Prostate gland (tissue), 2 donors: ENCODE measurements around the gene TRAF3IP3. TPM values are rescaled to one million over a fixed set of nuclear protein-coding genes. Genes with fewer than 3 reads are reported as not detected.

Source experiments
- DNase-seq: peaks from one replicate; pipeline ENCODE4 v3.0.0-alpha.2; 2019; ENCODE audit warnings: low spot score
- H3K27ac ChIP-seq, 2 donors: fragments of 200-600 bp; sonication (generic); 2 replicates each; pipeline ENCODE4 v1.5.1; 2017 to 2019
- H3K27me3 ChIP-seq: fragments of 200-600 bp; sonication (generic); replicated peaks from 2 replicates; pipeline ENCODE4 v1.5.1; 2019; ENCODE audit not compliant: insufficient read depth
- H3K36me3 ChIP-seq, 2 donors: fragments of 200-600 bp; sonication (generic); 1 replicate in 1 of 2; 2 replicates in 1 of 2; pipeline versions ENCODE4 v1.5.1 to v1.8.1; 2017 to 2019
- H3K4me1 ChIP-seq: fragments of 200-600 bp; sonication (generic); replicated peaks from 2 replicates; pipeline ENCODE4 v1.5.1; 2019
- H3K4me3 ChIP-seq, 2 donors: fragments of 200-600 bp; sonication (generic); 2 replicates each; pipeline ENCODE4 v1.5.1; 2017 to 2019
- H3K9me3 ChIP-seq: fragments of 200-600 bp; sonication (generic); 2 replicates; pipeline ENCODE4 v1.5.1; 2017
- POLR2A ChIP-seq: fragments of 450-650 bp; IDR thresholded peaks from one replicate; pipeline ENCODE4 v1.6.1; 2016; ENCODE audit warnings: antibody characterized with exemption, mild to moderate bottlenecking
- POLR2AphosphoS5 ChIP-seq: sonication (generic); formaldehyde crosslinking; IDR thresholded peaks from one replicate; pipeline ENCODE4 v1.6.1; 2017; ENCODE audit warnings: antibody characterized with exemption
- WGBS: methylation state at CpG from one replicate; pipeline ENCODE4 v1.1.5; 2018; 5-methylcytosine and 5-hydroxymethylcytosine counted together
- intact Hi-C: fragments of 100-400 bp; cut with DNase I; formaldehyde crosslinking; loops from one replicate; pipeline ENCODE4 v1.14.2; 2022
- total RNA-seq, 2 donors: library from RNA; depleted of rRNA; stranded (reverse); fragments of >200 nt; gene quantifications; one replicate each; pipeline ENCODE4 v1.1.0, GENCODE V29; 2016
- TF ChIP-seq, protein P1 (sequence below), 4 experiments: fragments of 200-600 bp in 2 of 4; fragments of 450-650 bp in 2 of 4; sonication (generic) in 2 of 4; IDR thresholded peaks; 1 replicate in 3 of 4; 2 replicates in 1 of 4; pipeline ENCODE4 v1.5.1; 2016 to 2019; ENCODE audit warnings: antibody characterized with exemption in 4 of 4, mild to moderate bottlenecking in 2 of 4, moderate library complexity in 2 of 4

The TRAF3IP3 gene
- total RNA-seq, 2 donors from 2014 or later, result 0.73 to 1.6 TPM

DNA sequence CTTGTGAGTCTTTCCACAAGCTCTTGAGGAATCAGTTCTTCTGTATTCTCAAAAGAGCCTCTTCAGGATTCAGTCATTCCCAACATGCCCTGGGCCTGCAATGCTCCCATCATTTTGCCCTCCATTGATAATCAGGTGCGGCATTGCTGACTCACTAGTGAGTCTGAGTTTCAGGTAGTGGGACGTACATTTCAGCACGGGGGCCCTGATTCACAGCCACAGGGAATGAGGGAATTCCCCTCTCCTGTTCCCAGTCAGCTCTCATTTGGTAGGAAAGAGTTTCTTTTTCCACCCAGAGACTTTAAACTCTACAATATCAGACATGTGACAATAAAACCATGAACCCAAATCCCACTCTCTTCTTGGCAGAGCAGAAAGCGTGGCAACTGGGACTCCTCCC is 53.8 kb downstream of the TRAF3IP3 start:
- Histone ChIP-seq H3K4me1 (no peaks in the 10 kb centered on the region), H3K4me3 (no peak overlapping the region), H3K27me3 (no peaks in the 10 kb centered on the region), H3K36me3 (no peaks in the 10 kb centered on the region), H3K27ac (no peak overlapping the region), H3K9me3 (no peaks in the 10 kb centered on the region)
- intact Hi-C loops, result no loop called here
- DNase-seq, result no peak
- TF ChIP-seq POLR2A (no peak), POLR2AphosphoS5 (no peak)
- TF ChIP-seq, protein P1, sequence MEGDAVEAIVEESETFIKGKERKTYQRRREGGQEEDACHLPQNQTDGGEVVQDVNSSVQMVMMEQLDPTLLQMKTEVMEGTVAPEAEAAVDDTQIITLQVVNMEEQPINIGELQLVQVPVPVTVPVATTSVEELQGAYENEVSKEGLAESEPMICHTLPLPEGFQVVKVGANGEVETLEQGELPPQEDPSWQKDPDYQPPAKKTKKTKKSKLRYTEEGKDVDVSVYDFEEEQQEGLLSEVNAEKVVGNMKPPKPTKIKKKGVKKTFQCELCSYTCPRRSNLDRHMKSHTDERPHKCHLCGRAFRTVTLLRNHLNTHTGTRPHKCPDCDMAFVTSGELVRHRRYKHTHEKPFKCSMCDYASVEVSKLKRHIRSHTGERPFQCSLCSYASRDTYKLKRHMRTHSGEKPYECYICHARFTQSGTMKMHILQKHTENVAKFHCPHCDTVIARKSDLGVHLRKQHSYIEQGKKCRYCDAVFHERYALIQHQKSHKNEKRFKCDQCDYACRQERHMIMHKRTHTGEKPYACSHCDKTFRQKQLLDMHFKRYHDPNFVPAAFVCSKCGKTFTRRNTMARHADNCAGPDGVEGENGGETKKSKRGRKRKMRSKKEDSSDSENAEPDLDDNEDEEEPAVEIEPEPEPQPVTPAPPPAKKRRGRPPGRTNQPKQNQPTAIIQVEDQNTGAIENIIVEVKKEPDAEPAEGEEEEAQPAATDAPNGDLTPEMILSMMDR (IDR thresholded peaks at IDR 0.05), result no peak
- 82% methylated on average over 4 of the region's 4 CpGs for WGBS

- TF ChIP-seq POLR2A (no peak), POLR2AphosphoS5 (no peak)
- TF ChIP-seq, protein P1 (IDR thresholded peaks at IDR 0.05), result no peak
- no peaks in the 10 kb centered on the region for H3K4me1 ChIP-seq
- WGBS, result 92% methylated on average over 5 of the region's 5 CpGs
- no peaks in the 10 kb centered on the region for H3K9me3 ChIP-seq
- no peaks in the 10 kb centered on the region for H3K36me3 ChIP-seq
- H3K27ac ChIP-seq, result no peak overlapping the region
- no peak overlapping the region for H3K4me3 ChIP-seq
- no peaks in the 10 kb centered on the region for H3K27me3 ChIP-seq
- intact Hi-C loops, result no loop called here
- no peak for DNase-seq
These were observed 54.9 kb downstream of the TRAF3IP3 start for GRCh38 chr1:209810783-209811182.

- intact Hi-C loops, result no loop called here
- Histone ChIP-seq H3K27ac (no peak overlapping the region), H3K4me3 (no peak overlapping the region), H3K36me3 (no peaks in the 10 kb centered on the region), H3K27me3 (no peaks in the 10 kb centered on the region), H3K9me3 (no peaks in the 10 kb centered on the region), H3K4me1 (no peaks in the 10 kb centered on the region)
- TF ChIP-seq POLR2A, result no peak
- no peak for TF ChIP-seq POLR2AphosphoS5
- TF ChIP-seq, protein P1 (IDR thresholded peaks at IDR 0.05), result no peak
- WGBS, result 87% methylated on average over 4 of the region's 4 CpGs
- DNase-seq, result no peak
These were observed 58.0 kb downstream of the TRAF3IP3 start for GRCh38 chr1:209813902-209814301.

GRCh38 chr1:209815490-209815889 is 59.6 kb downstream of the TRAF3IP3 start:
- peak overlapping the region; percentile 72 to 76 for H3K27ac ChIP-seq
- H3K27me3 ChIP-seq, result no peaks in the 10 kb centered on the region
- intact Hi-C loops, result no loop called here
- H3K4me3 ChIP-seq, result no peak overlapping the region
- TF ChIP-seq POLR2AphosphoS5 (no peak), POLR2A (no peak)
- TF ChIP-seq, protein P1 (IDR thresholded peaks at IDR 0.05), result no peak
- no peaks in the 10 kb centered on the region for H3K4me1 ChIP-seq
- no peaks in the 10 kb centered on the region for H3K9me3 ChIP-seq
- WGBS, result 44% methylated on average over 3 of the region's 3 CpGs
- H3K36me3 ChIP-seq, result no peaks in the 10 kb centered on the region
- no peak for DNase-seq

DNA sequence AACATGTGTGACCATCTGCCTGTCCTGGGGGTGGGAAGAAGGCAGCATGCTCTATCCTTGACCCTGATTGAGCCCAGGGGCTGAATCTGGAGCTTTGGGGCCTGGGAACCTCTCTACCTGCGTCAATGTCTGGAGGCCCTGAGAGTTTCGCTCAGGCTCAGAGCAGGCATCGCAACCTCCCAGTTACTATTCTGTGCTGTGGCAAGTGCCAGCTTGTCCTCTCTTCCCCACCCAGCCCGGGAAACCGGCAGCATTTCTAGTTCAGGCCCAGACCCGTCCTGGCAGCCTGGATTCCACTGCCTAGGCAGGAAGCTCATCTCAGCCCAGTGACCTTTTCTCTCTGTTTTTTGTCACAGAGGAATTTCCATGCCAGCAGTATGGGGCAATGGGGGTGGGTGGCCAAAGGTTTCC is 60.1 kb downstream of the TRAF3IP3 start:
- H3K4me1 ChIP-seq, result no peaks in the 10 kb centered on the region
- no peaks in the 10 kb centered on the region for H3K36me3 ChIP-seq
- H3K27ac ChIP-seq, result peak overlapping the region; percentile 72 to 76
- no peak overlapping the region for H3K4me3 ChIP-seq
- no peaks in the 10 kb centered on the region for H3K27me3 ChIP-seq
- no peaks in the 10 kb centered on the region for H3K9me3 ChIP-seq
- TF ChIP-seq POLR2A (peak; percentile 33), POLR2AphosphoS5 (peak; percentile 78)
- TF ChIP-seq, protein P1 (IDR thresholded peaks at IDR 0.05), result no peak
- intact Hi-C loops, result no loop called here
- DNase-seq, result peak; percentile 93
- WGBS, result 54% methylated on average over 6 of the region's 6 CpGs
